Breast epithelium (tissue), 3 donors: ENCODE data around the gene LENG8.

Experiments used
- POLR2AphosphoS5 ChIP-seq, 3 donors: sonication (generic); formaldehyde crosslinking; IDR thresholded peaks; one replicate each; pipeline ENCODE4 v1.6.1; 2017; ENCODE audit warnings: antibody characterized with exemption in 3 of 3
- TF ChIP-seq, protein P1 (sequence below), 3 donors: fragments of 450-650 bp; IDR thresholded peaks; one replicate each; pipeline ENCODE4 v1.5.1; 2016 to 2017; ENCODE audit warnings: antibody characterized with exemption in 3 of 3, mild to moderate bottlenecking in 3 of 3, moderate library complexity in 3 of 3

DNA sequence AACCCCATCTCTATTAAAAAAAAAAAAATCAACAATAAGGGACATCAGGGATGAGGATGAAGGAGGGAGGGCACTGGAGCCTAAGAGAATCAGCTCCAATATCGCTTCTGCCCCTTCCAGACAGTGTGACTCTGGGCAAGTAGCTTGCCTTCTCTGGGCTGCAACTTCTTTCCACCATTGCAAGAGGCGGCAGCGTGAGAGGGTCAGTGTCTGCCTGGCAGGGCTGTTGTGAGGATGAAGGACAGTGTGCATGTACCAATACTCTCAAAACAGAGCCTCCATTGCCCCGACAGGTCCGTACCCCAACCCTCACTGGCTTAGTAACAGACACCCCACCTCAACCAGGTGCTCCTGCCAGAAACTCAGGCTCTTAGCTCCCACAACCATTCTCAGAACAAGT lies 15.3 kb upstream of the LENG8 start:
- TF ChIP-seq, protein P1, sequence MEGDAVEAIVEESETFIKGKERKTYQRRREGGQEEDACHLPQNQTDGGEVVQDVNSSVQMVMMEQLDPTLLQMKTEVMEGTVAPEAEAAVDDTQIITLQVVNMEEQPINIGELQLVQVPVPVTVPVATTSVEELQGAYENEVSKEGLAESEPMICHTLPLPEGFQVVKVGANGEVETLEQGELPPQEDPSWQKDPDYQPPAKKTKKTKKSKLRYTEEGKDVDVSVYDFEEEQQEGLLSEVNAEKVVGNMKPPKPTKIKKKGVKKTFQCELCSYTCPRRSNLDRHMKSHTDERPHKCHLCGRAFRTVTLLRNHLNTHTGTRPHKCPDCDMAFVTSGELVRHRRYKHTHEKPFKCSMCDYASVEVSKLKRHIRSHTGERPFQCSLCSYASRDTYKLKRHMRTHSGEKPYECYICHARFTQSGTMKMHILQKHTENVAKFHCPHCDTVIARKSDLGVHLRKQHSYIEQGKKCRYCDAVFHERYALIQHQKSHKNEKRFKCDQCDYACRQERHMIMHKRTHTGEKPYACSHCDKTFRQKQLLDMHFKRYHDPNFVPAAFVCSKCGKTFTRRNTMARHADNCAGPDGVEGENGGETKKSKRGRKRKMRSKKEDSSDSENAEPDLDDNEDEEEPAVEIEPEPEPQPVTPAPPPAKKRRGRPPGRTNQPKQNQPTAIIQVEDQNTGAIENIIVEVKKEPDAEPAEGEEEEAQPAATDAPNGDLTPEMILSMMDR (IDR thresholded peaks at IDR 0.05): no peak
- TF ChIP-seq POLR2AphosphoS5 (IDR thresholded peaks at IDR 0.05): no peak
